ENCODE results near the gene PCAT6.

The PCAT6 gene

DNA sequence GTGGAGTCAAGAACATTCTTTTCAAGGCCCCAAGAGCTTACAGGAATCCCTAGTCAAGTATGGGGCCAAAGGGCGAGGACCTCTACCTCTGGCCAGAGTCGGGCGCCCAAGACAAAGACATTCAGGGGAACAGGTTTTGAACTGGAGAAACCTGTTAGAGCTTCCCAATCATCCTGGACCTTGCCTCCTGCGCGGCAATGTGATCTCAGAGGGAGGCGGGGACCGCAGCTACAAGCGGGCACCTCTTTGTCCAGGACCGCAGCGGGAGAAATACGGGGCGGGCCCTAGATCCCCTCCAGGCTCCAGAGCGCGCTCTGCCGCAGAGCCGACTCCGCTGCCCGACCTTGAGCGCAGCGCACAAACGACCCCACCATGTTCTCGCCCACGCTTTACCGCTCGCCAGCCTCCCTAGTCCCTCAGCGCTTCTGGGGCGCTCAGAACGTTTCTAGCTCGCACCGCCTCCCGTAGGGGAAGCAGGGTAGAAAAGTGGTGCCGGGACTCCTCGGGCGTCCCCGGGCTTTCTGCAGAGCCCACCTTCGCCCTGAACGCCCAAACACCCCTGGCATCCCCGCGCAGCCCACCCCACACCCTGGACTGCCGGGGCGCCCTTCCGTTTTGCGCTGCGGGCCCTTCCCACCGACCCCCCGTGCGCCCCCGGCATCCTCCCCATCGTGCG, 50.1 kb downstream of the PCAT6 start:
- peak overlapping the region; percentile 67 to 86 for H3K4me3 ChIP-seq (ENCODE audit: low read length in 2 of 2)
- peaks cover 22 to 33% of the 10 kb centered on the region in 2 donors for H3K4me1 ChIP-seq (ENCODE audit: control insufficient read depth in 2 of 2, insufficient read depth in 2 of 2, low read length in 2 of 2)
- peak overlapping the region; percentile 24 to 79 for H3K9ac ChIP-seq (ENCODE audit: low read depth in 1 of 2, low read length in 2 of 2)
- H3K27me3 ChIP-seq (ENCODE audit: control insufficient read depth in 2 of 2, insufficient read depth in 2 of 2, low read length in 2 of 2): no peaks in the 10 kb centered on the region
- no peaks in the 10 kb centered on the region for H3K36me3 ChIP-seq (ENCODE audit: control insufficient read depth in 2 of 2, insufficient read depth in 2 of 2, low read length in 2 of 2)
- H3K9me3 ChIP-seq (ENCODE audit: control insufficient read depth in 2 of 2, low read length in 2 of 2): no peaks in the 10 kb centered on the region
- peak overlapping the region; percentile 76 to 87 for H3K27ac ChIP-seq (ENCODE audit: low read depth in 2 of 2, low read length in 2 of 2)

Data from mucosa of rectum (tissue), 2 donors.